GM23338 (cell line): Measurements from ENCODE around the gene COLEC12.

ENCODE experiments used
- CREB1 ChIP-seq: fragments of 250-450 bp; sonication (Bioruptor Pico); IDR thresholded peaks from 2 replicates; pipeline ENCODE4 v1.5.0; 2020; ENCODE audit warnings: low read depth, mild to moderate bottlenecking, moderate library complexity
- ETS1 ChIP-seq: IDR thresholded peaks from 2 replicates; pipeline ENCODE4 v1.6.1; 2016; ENCODE audit warnings: antibody characterized with exemption
- EZH2 ChIP-seq: fragments of 200-600 bp; sonication (generic); IDR thresholded peaks from one replicate; pipeline ENCODE4 v1.8.0; 2017; ENCODE audit warnings: antibody characterized with exemption, mild to moderate bottlenecking, low read depth; ENCODE audit not compliant: unreplicated experiment
- POLR2AphosphoS5 ChIP-seq: IDR thresholded peaks from 2 replicates; pipeline ENCODE4 v1.6.1; 2016; ENCODE audit warnings: antibody characterized with exemption, low read depth
- REST ChIP-seq: IDR thresholded peaks from one replicate; pipeline ENCODE4 v1.6.1; 2018; ENCODE audit warnings: antibody characterized with exemption; ENCODE audit not compliant: unreplicated experiment
- STAT1 ChIP-seq: IDR thresholded peaks from one replicate; pipeline ENCODE4 v1.6.1; 2016; ENCODE audit warnings: antibody characterized with exemption; ENCODE audit not compliant: unreplicated experiment
- ZNF114 ChIP-seq: fragments of 250-450 bp; sonication (Bioruptor Pico); IDR thresholded peaks from 2 replicates; pipeline ENCODE4 v1.5.0; 2020; ENCODE audit warnings: mild to moderate bottlenecking, moderate library complexity
- ZNF331 ChIP-seq: fragments of 250-450 bp; sonication (Bioruptor Pico); IDR thresholded peaks from 2 replicates; pipeline ENCODE4 v1.5.0; 2020; ENCODE audit warnings: low read depth, mild to moderate bottlenecking, moderate library complexity
- TF ChIP-seq, protein P1 (sequence below), 2 experiments: fragments of 200-600 bp in 1 of 2; sonication (generic) in 1 of 2; conservative IDR thresholded peaks; 2 replicates each; pipeline versions ENCODE4 v1.5.1 to v1.6.1; 2016 to 2017; ENCODE audit warnings: antibody characterized with exemption in 2 of 2, low read depth in 2 of 2, mild to moderate bottlenecking in 2 of 2, moderate library complexity in 1 of 2

GRCh38 chr18:294566-294965 is 205.9 kb downstream of the COLEC12 start:
- TF ChIP-seq, protein P1, sequence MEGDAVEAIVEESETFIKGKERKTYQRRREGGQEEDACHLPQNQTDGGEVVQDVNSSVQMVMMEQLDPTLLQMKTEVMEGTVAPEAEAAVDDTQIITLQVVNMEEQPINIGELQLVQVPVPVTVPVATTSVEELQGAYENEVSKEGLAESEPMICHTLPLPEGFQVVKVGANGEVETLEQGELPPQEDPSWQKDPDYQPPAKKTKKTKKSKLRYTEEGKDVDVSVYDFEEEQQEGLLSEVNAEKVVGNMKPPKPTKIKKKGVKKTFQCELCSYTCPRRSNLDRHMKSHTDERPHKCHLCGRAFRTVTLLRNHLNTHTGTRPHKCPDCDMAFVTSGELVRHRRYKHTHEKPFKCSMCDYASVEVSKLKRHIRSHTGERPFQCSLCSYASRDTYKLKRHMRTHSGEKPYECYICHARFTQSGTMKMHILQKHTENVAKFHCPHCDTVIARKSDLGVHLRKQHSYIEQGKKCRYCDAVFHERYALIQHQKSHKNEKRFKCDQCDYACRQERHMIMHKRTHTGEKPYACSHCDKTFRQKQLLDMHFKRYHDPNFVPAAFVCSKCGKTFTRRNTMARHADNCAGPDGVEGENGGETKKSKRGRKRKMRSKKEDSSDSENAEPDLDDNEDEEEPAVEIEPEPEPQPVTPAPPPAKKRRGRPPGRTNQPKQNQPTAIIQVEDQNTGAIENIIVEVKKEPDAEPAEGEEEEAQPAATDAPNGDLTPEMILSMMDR (conservative IDR thresholded peaks at IDR 0.05; ENCODE audit: low read depth in 2 of 2), result no peak
- TF ChIP-seq ETS1 (no peak), ZNF331 (no peak), EZH2 (no peak), REST (no peak), POLR2AphosphoS5 (no peak), ZNF114 (CRISPR knock-in tag) (no peak), STAT1 (no peak), CREB1 (no peak)
